Bronchial epithelial cell (primary cell): ENCODE measurements around the gene ZNF473. TPM values are rescaled to one million over a fixed set of nuclear protein-coding genes. Genes with fewer than 3 reads are reported as not detected.
"Not testable (repeated sequence)": the region's sequence is repeated elsewhere in the genome, so short reads cannot be mapped to it uniquely, and the experiment has no call there.

Experiments
- DNase-seq: peaks from one replicate; pipeline ENCODE4 v3.0.0-alpha.2; 2010; ENCODE audit warnings: low read depth
- FAIRE-seq: peaks from 2 replicates; lab custom pipeline; 2011; peaks lifted over from hg19 to GRCh38; lab: Jason Lieb, UNC
- H3K27me3 ChIP-seq: 2 replicates; pipeline ENCODE4 v1.5.1; 2011; ENCODE audit warnings: low read length; ENCODE audit not compliant: control insufficient read depth, insufficient read depth
- H3K36me3 ChIP-seq: 2 replicates; pipeline ENCODE4 v1.5.1; 2011; ENCODE audit warnings: low read length; ENCODE audit not compliant: control insufficient read depth, insufficient read depth
- H3K4me3 ChIP-seq: 2 replicates; pipeline ENCODE4 v1.5.1; 2011; ENCODE audit warnings: mild to moderate bottlenecking, low read depth, low read length, control low read depth
- total RNA-seq: library from RNA; depleted of rRNA; stranded (reverse); fragments of >200 nt; gene quantifications from 2 replicates; pipeline ENCODE4 v1.2.1, GENCODE V29; 2014

The ZNF473 gene
- total RNA-seq, 1 donor from 2014 or later, result 13.7 TPM

DNA sequence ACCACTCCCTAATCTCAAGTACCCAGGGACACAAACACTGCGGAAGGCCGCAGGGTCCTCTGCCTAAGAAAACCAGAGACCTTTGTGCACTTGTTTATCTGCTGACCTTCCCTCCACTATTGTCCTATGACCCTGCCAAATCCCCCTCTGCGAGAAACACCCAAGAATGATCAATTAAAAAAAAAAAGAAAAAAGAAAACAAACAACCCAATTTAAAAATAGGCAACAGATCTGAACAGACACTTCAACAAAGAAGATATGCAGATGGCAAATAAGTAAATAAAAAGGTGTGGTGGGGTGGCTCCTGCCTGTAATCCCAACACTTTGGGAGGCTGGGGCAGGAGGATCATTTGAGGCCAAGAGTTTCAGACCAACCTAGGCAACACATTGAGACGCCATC is 61.3 kb downstream of the ZNF473 start:
- not testable (repeated sequence) for H3K36me3 ChIP-seq, FAIRE-seq, H3K4me3 ChIP-seq, H3K27me3 ChIP-seq, DNase-seq

DNA sequence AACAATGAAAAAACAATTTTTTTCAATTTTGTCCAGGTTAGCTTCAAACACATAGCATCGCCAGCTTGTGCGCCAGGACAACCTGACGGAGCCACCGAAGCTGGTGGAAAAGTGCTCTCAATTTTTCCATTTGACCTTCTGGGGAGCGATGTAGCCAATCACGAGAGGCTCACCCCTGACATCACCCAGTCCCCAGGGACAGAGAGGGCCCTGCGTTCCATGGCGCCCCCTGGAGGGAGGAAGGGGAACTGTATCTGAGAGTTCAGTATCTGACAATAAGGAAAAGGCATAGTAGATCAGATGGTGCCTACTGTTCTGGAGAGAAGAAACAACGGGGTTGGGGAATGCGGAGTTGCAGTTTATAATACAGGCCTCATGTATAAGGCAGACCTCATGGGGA is 64.9 kb downstream of the ZNF473 start:
- H3K27me3 ChIP-seq, DNase-seq, FAIRE-seq: not testable (repeated sequence)

DNA sequence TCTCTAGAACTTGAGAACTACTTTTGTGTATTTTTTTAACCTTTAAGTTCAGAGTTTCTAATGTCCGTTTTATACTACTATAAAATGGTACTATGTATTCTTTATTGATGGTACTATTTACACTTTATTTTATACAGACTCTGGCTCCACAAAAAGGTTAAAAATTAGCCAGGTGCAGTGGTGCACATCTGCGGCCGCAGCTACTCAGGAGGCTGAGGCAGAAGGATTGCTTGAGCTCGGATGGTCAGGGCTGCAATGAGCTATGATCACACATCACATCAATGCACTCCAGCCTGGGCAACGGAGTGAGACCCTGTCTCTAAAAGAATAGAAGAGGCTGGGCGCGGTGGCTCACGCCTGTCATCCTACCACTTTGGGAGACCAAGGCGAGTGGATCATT is 66.0 kb downstream of the ZNF473 start:
- H3K27me3 ChIP-seq, H3K36me3 ChIP-seq, FAIRE-seq, H3K4me3 ChIP-seq, DNase-seq: not testable (repeated sequence)

More for the DNA sequence above, 64.9 kb downstream of the ZNF473 start:
- H3K4me3 ChIP-seq, H3K36me3 ChIP-seq: not testable (repeated sequence)

DNA sequence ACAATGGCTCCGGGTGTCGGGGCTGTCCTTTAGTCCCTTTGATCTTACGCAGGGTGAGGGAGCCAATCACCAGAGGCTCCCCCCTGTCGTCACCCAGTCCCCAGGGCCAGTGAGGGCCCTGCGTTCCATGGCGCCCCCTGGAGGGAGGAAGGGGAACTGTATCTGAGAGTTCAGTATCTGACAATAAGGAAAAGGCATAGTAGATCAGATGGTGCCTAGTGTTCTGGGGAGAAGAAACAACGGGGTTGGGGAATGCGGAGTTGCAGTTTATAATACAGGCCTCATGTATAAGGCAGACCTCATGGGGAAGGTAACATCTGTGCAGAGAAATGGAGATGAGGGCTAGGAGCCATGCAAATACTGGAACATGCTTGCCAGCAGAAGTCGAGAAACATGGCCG is 66.8 kb downstream of the ZNF473 start:
- H3K4me3 ChIP-seq, FAIRE-seq, H3K27me3 ChIP-seq, DNase-seq, H3K36me3 ChIP-seq: not testable (repeated sequence)

DNA sequence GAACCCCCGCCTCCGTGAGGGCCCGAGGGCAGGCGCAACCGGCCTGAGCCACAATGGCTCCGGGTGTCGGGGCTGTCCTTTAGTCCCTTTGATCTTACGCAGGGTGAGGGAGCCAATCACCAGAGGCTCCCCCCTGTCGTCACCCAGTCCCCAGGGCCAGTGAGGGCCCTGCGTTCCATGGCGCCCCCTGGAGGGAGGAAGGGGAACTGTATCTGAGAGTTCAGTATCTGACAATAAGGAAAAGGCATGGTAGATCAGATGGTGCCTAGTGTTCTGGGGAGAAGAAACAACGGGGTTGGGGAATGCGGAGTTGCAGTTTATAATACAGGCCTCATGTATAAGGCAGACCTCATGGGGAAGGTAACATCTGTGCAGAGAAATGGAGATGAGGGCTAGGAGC is 72.1 kb downstream of the ZNF473 start:
- FAIRE-seq, DNase-seq, H3K4me3 ChIP-seq, H3K27me3 ChIP-seq, H3K36me3 ChIP-seq: not testable (repeated sequence)

DNA sequence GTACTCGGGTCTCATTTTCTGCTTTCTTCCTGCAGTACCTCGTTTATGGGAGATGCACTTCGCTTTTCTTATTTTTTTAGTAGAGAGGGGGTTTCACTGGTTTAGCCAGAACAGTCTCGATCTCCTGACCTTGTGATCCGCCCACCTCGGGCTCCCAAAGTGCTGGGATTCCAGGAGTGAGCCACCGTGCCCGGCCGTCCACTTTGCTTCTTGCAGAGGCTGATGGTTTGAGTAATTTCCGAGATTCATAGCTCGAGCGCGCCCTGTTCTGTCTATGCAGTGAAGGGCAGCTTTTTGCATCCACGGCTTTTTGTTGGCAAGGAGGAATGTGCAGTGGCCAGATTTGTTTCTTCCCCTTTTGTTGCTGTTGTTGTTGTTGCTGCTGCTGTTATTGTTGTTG is 73.1 kb downstream of the ZNF473 start:
- DNase-seq, H3K4me3 ChIP-seq, H3K36me3 ChIP-seq, H3K27me3 ChIP-seq, FAIRE-seq: not testable (repeated sequence)

DNA sequence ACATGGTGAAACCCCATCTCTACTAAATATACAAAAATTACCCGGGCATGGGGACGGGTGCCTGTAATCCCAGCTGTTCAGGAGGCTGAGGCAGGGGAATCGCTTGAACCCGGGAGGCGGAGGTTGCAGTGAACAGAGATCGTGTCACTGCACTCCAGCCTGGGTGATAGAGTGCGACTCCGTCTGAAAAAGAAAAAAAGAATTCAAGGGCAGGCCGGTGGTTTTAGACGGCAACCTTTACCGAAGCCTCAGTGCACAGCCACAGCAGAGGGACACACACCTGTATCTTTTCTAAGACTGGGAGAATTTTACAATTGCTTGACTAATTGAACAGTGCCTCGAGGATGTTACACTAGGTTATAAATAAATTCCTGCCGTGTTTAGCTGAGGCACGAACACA is 73.9 kb downstream of the ZNF473 start:
- DNase-seq, H3K36me3 ChIP-seq, FAIRE-seq: not testable (repeated sequence)

DNA sequence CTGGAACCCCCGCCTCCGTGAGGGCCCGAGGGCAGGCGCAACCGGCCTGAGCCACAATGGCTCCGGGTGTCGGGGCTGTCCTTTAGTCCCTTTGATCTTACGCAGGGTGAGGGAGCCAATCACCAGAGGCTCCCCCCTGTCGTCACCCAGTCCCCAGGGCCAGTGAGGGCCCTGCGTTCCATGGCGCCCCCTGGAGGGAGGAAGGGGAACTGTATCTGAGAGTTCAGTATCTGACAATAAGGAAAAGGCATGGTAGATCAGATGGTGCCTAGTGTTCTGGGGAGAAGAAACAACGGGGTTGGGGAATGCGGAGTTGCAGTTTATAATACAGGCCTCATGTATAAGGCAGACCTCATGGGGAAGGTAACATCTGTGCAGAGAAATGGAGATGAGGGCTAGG is 75.1 kb downstream of the ZNF473 start:
- not testable (repeated sequence) for H3K36me3 ChIP-seq, H3K4me3 ChIP-seq, DNase-seq, FAIRE-seq, H3K27me3 ChIP-seq

More for the DNA sequence above, 73.9 kb downstream of the ZNF473 start:
- H3K27me3 ChIP-seq, H3K4me3 ChIP-seq: not testable (repeated sequence)

Other genes starting within 250 kb of the ZNF473 start
- gene FUZ, start 212.7 kb upstream of the ZNF473 start, total RNA-seq, result 12.1 and 13.2 TPM in 2 replicates
- 8.2 and 10.2 TPM in 2 replicates for gene MED25, start 207.7 kb upstream of the ZNF473 start, total RNA-seq
- gene PTOV1, start 174.8 kb upstream of the ZNF473 start, total RNA-seq, result 20.5 and 23.6 TPM in 2 replicates
- gene PNKP, start 158.4 kb upstream of the ZNF473 start, total RNA-seq, result 26.8 and 37.9 TPM in 2 replicates
- 3.7 and 7.4 TPM in 2 replicates for gene AKT1S1, start 148.7 kb upstream of the ZNF473 start, total RNA-seq
- 2.1 and 3.1 TPM in 2 replicates for gene TBC1D17, start 148.3 kb upstream of the ZNF473 start, total RNA-seq
- gene IL4I1, start 129.1 kb upstream of the ZNF473 start, total RNA-seq, result under 0.01 and 0.26 TPM in 2 replicates
- gene ATF5, start 96.8 kb upstream of the ZNF473 start, total RNA-seq, result 1.8 TPM in 2 replicates
- 11.8 and 12.1 TPM in 2 replicates for gene NUP62, start 96.5 kb upstream of the ZNF473 start, total RNA-seq
- not detected in 2 replicates for gene SIGLEC11, start 64.8 kb upstream of the ZNF473 start, total RNA-seq
- gene VRK3, start 633 bp upstream of the ZNF473 start, total RNA-seq, result 14.5 and 17.7 TPM in 2 replicates
- not detected in 2 replicates for gene IZUMO2, start 137.3 kb downstream of the ZNF473 start, total RNA-seq
- gene MYH14, start 177.6 kb downstream of the ZNF473 start, total RNA-seq, result 6.8 and 44.4 TPM in 2 replicates